Sigmoid colon (tissue), 4 donors: ENCODE data around the gene GMFB.

Source experiments
- POLR2A ChIP-seq, 2 donors: fragments of 450-650 bp; IDR thresholded peaks; one replicate each; pipeline ENCODE4 v1.6.1; 2016; ENCODE audit warnings: antibody characterized with exemption in 2 of 2, mild to moderate bottlenecking in 2 of 2, moderate library complexity in 2 of 2
- POLR2AphosphoS5 ChIP-seq, 4 donors: sonication (generic); formaldehyde crosslinking; IDR thresholded peaks; one replicate each; pipeline ENCODE4 v1.6.1; 2017; ENCODE audit warnings: antibody characterized with exemption in 4 of 4

- TF ChIP-seq POLR2A (IDR thresholded peaks at IDR 0.05), result no peak
- no peak for TF ChIP-seq POLR2AphosphoS5 (IDR thresholded peaks at IDR 0.05)
These were observed 4.9 kb downstream of the GMFB start for GRCh38 chr14:54483846-54484245.
